ENCODE data around the gene TBL1X.
A peak's percentile ranks its signal among the peaks of the same experiment; 100 is the strongest.

The TBL1X gene

GRCh38 chrX:9707306-9708033, 242.6 kb downstream of the TBL1X start:
- no peak for DNase-seq (ENCODE audit: low spot score)

GRCh38 chrX:9708086-9708485, 243.2 kb downstream of the TBL1X start:
- no peak for DNase-seq (ENCODE audit: low spot score)

- DNase-seq (ENCODE audit: low spot score) = peak; percentile 74
Observed at GRCh38 chrX:9708923-9709553, 244.2 kb downstream of the TBL1X start.

GRCh38 chrX:9710332-9710731, 245.5 kb downstream of the TBL1X start:
- no peak for DNase-seq (ENCODE audit: low spot score)

- no peak for DNase-seq (ENCODE audit: low spot score)
Observed at GRCh38 chrX:9717376-9717775, 252.5 kb downstream of the TBL1X start.

- no peak for DNase-seq (ENCODE audit: low spot score)
Observed at GRCh38 chrX:9724711-9725110, 259.9 kb downstream of the TBL1X start.

- DNase-seq (ENCODE audit: low spot score) = no peak
Observed at GRCh38 chrX:9728261-9728660, 263.4 kb downstream of the TBL1X start.

- DNase-seq (ENCODE audit: low spot score) = no peak
Observed at GRCh38 chrX:9729171-9729885, 264.5 kb downstream of the TBL1X start.

- no peak for DNase-seq (ENCODE audit: low spot score)
Observed at GRCh38 chrX:9730078-9730477, 265.2 kb downstream of the TBL1X start.

- DNase-seq (ENCODE audit: low spot score) = no peak
Observed at GRCh38 chrX:9730752-9731151, 265.9 kb downstream of the TBL1X start.

GRCh38 chrX:9737363-9737762, 272.5 kb downstream of the TBL1X start:
- no peak for DNase-seq (ENCODE audit: low spot score)

GRCh38 chrX:9738151-9738550, 273.3 kb downstream of the TBL1X start:
- no peak for DNase-seq (ENCODE audit: low spot score)

GRCh38 chrX:9739130-9739529, 274.3 kb downstream of the TBL1X start:
- DNase-seq (ENCODE audit: low spot score) = no peak

GRCh38 chrX:9745417-9746115, 280.7 kb downstream of the TBL1X start:
- DNase-seq (ENCODE audit: low spot score) = no peak

- no peak for DNase-seq (ENCODE audit: low spot score)
Observed at GRCh38 chrX:9746148-9746888, 281.5 kb downstream of the TBL1X start.

GRCh38 chrX:9747644-9748043, 282.8 kb downstream of the TBL1X start:
- no peak for DNase-seq (ENCODE audit: low spot score)

GRCh38 chrX:9749146-9749692, 284.4 kb downstream of the TBL1X start:
- DNase-seq (ENCODE audit: low spot score) = no peak

GRCh38 chrX:9757366-9757765, 292.5 kb downstream of the TBL1X start:
- DNase-seq (ENCODE audit: low spot score) = no peak

GRCh38 chrX:9758021-9758638, 293.3 kb downstream of the TBL1X start:
- DNase-seq (ENCODE audit: low spot score) = no peak

GRCh38 chrX:9759337-9759736, 294.5 kb downstream of the TBL1X start:
- DNase-seq (ENCODE audit: low spot score) = no peak

- no peak for DNase-seq (ENCODE audit: low spot score)
Observed at GRCh38 chrX:9765072-9765736, 300.3 kb downstream of the TBL1X start.
